Mesothelial cell of epicardium (in vitro differentiated cells): ENCODE results near the gene ARL15. TPM values are rescaled to one million over a fixed set of nuclear protein-coding genes. Genes with fewer than 3 reads are reported as not detected.

ENCODE experiments used
- DNase-seq, 2 experiments: peaks; one replicate each; pipeline ENCODE4 v3.0.0; 2021; ENCODE audit warnings: low spot score in 2 of 2; ENCODE audit not compliant: unreplicated experiment in 2 of 2
- H3K27ac Mint-ChIP-seq: 2 replicates; pipeline ENCODE4 v1.8.0; 2021; ENCODE audit warnings: mixed read lengths
- H3K27me3 Mint-ChIP-seq: 2 replicates; pipeline ENCODE4 v1.8.0; 2021; ENCODE audit warnings: low read depth, mixed read lengths
- H3K36me3 Mint-ChIP-seq: 2 replicates; pipeline ENCODE4 v1.8.0; 2021; ENCODE audit warnings: mixed read lengths
- H3K4me1 Mint-ChIP-seq: 2 replicates; pipeline ENCODE4 v1.8.0; 2021; ENCODE audit warnings: mixed read lengths
- H3K4me3 Mint-ChIP-seq: 2 replicates; pipeline ENCODE4 v1.8.0; 2021; ENCODE audit warnings: mild to moderate bottlenecking, moderate library complexity, mixed read lengths
- H3K9me3 Mint-ChIP-seq: 2 replicates; pipeline ENCODE4 v1.8.0; 2021; ENCODE audit warnings: mixed read lengths
- CTCF ChIP-seq: fragments of 200-600 bp; sonication (generic); IDR thresholded peaks from one replicate; pipeline ENCODE4 v1.5.0; 2021; ENCODE audit warnings: antibody characterized with exemption; ENCODE audit not compliant: unreplicated experiment
- total RNA-seq: library from RNA; stranded (reverse); gene quantifications from 3 replicates; pipeline ENCODE4 v1.2.1, GENCODE V29; 2021

The ARL15 gene
- total RNA-seq, 1 donor from 2014 or later: 24.8 TPM

GRCh38 chr5:54090495-54091120 is 219.8 kb downstream of the ARL15 start:
- Mint-ChIP-seq H3K9me3 (no peaks in the 10 kb centered on the region), H3K4me3 (no peak overlapping the region), H3K4me1 (peaks cover 29% of the 10 kb centered on the region), H3K27me3 (no peaks in the 10 kb centered on the region), H3K27ac (no peak overlapping the region), H3K36me3 (no peaks in the 10 kb centered on the region)
- TF ChIP-seq CTCF: no peak
- DNase-seq: no peak

DNA sequence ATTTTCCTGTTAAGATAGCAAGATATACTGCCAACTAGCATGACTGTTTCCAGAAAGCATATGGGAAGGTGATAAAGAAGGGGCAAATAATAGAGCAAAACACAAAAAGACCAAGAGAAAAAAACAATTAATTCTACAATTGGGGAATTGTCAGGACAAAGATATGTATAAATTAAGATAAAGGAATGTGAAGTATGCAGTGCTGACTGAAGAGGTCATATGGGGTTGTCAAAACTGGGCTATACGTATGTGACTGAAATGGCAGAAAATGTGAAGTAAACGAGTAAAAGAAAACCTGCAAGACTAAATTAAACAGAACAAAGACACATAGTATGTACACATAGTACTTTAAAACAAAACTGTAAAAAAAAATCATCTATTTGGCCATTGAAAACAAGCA is 222.3 kb downstream of the ARL15 start:
- DNase-seq: no peak

DNA sequence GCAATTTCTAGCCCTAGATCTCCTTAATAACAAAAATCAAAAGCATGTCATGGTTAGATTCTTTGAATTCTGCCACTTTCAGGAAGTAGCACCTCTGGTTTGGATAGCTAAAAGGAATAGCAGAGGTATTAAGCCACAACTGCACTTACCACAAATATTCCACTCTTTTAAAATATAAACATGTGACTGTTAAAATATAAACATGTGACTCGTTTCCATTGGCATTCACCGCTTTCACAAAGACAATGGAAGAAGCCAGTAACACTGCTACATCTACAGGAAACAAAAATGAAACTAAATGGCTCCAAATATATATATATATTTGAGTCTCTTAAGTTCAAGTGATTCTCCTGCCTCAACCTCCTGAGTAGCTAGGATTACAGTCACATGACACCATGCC is 222.9 kb downstream of the ARL15 start:
- Mint-ChIP-seq H3K4me3 (no peak overlapping the region), H3K27me3 (no peaks in the 10 kb centered on the region), H3K27ac (no peak overlapping the region), H3K36me3 (no peaks in the 10 kb centered on the region), H3K9me3 (no peaks in the 10 kb centered on the region), H3K4me1 (peaks cover 20% of the 10 kb centered on the region)
- DNase-seq: no peak
- TF ChIP-seq CTCF: no peak

More for the DNA sequence above, 222.3 kb downstream of the ARL15 start:
- peaks cover 24% of the 10 kb centered on the region for H3K4me1 Mint-ChIP-seq
- H3K36me3 Mint-ChIP-seq: no peaks in the 10 kb centered on the region
- H3K27me3 Mint-ChIP-seq: no peaks in the 10 kb centered on the region
- no peak overlapping the region for H3K27ac Mint-ChIP-seq
- H3K4me3 Mint-ChIP-seq: no peak overlapping the region
- no peak for TF ChIP-seq CTCF
- H3K9me3 Mint-ChIP-seq: no peaks in the 10 kb centered on the region

DNA sequence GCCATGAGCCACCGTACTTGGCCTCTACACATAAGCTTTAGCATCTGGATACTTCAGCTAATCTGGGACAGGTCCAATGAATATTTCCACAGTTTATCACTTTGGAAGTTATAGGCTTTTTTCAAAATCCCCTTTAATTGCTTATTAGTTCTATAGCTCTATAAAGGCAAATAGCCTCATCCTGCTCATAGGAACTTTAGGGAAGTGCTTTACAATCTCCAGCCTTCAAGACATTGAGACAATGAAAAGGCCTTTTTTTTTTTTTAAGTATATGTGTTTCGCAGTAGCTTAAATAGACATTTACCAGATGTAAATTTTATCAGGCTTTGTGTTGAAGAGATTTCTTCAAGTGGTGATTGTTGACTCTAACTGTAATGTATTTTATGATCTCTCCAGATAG is 224.2 kb downstream of the ARL15 start:
- TF ChIP-seq CTCF: no peak
- H3K4me3 Mint-ChIP-seq: no peak overlapping the region
- no peaks in the 10 kb centered on the region for H3K27me3 Mint-ChIP-seq
- peaks cover 17% of the 10 kb centered on the region for H3K4me1 Mint-ChIP-seq
- no peak overlapping the region for H3K27ac Mint-ChIP-seq
- DNase-seq: no peak
- H3K9me3 Mint-ChIP-seq: peaks cover 5% of the 10 kb centered on the region
- H3K36me3 Mint-ChIP-seq: no peaks in the 10 kb centered on the region

DNA sequence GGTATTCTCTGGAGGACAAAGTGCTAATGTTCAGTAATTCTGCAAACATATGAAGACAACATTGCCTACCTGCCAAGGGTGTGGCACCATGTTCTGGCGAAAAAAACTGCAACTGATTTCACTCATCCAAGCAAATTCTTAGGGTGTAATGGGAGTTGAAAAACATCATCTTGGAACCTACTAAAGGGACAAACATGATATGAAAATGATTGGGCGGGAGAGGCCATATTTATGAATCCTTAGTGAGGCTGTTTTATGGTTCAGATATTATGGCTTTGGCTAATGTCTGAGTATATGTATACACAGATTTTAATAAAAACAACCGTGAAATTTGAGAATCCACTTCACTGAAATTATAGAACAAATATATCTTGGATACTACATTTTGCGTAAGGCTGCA is 225.7 kb downstream of the ARL15 start:
- no peak for DNase-seq
- H3K9me3 Mint-ChIP-seq: peaks cover 5% of the 10 kb centered on the region
- H3K36me3 Mint-ChIP-seq: no peaks in the 10 kb centered on the region
- TF ChIP-seq CTCF: no peak
- H3K4me3 Mint-ChIP-seq: no peak overlapping the region
- H3K27ac Mint-ChIP-seq: no peak overlapping the region
- H3K4me1 Mint-ChIP-seq: peaks cover 12% of the 10 kb centered on the region
- no peaks in the 10 kb centered on the region for H3K27me3 Mint-ChIP-seq

GRCh38 chr5:54083851-54084250 is 226.5 kb downstream of the ARL15 start:
- Mint-ChIP-seq H3K27ac (no peak overlapping the region), H3K27me3 (no peaks in the 10 kb centered on the region), H3K36me3 (no peaks in the 10 kb centered on the region), H3K9me3 (peaks cover 5% of the 10 kb centered on the region), H3K4me3 (no peak overlapping the region), H3K4me1 (peaks cover 12% of the 10 kb centered on the region)
- no peak for TF ChIP-seq CTCF
- DNase-seq: no peak
